SK-N-SH treated with all-trans-retinoic acid at 6 μM for 48 hours (cell line): ENCODE results near the gene COL6A1.
A peak's percentile ranks its signal among the peaks of the same experiment; 100 is the strongest.

Experiments
- ATAC-seq: fragments of 200-7000 bp; cut with Tn5 transposase; 3 replicates; pipeline ENCODE4 v1.9.1; 2020; ENCODE audit warnings: mild to moderate bottlenecking, moderate library complexity
- ARNTL ChIP-seq: fragments of 450-650 bp; formaldehyde crosslinking; IDR thresholded peaks from 2 replicates; pipeline ENCODE4 v1.5.0; 2020; ENCODE audit warnings: low read depth, mild to moderate bottlenecking, moderate library complexity, borderline replicate concordance
- CSDC2 ChIP-seq: fragments of 250-450 bp; sonication (Bioruptor Pico); IDR thresholded peaks from 2 replicates; pipeline ENCODE4 v1.5.0; 2020; ENCODE audit warnings: mild to moderate bottlenecking, moderate library complexity
- GLIS3 ChIP-seq: fragments of 250-450 bp; sonication (Bioruptor Pico); IDR thresholded peaks from 2 replicates; pipeline ENCODE4 v1.5.0; 2020; ENCODE audit warnings: mild to moderate bottlenecking, moderate library complexity
- ISL1 ChIP-seq: fragments of 250-450 bp; sonication (Bioruptor Pico); IDR thresholded peaks from 2 replicates; pipeline ENCODE4 v2.1.2; 2022; ENCODE audit warnings: mild to moderate bottlenecking, moderate library complexity
- PPARA ChIP-seq: fragments of 250-450 bp; sonication (Bioruptor Pico); IDR thresholded peaks from 2 replicates; pipeline ENCODE4 v1.5.0; 2020; ENCODE audit warnings: mild to moderate bottlenecking, borderline replicate concordance
- RARB ChIP-seq: fragments of 250-450 bp; sonication (Bioruptor Pico); IDR thresholded peaks from 2 replicates; pipeline ENCODE4 v1.8.0; 2021; ENCODE audit warnings: mild to moderate bottlenecking, moderate library complexity
- SNAI2 ChIP-seq: fragments of 250-450 bp; sonication (Bioruptor Pico); IDR thresholded peaks from 2 replicates; pipeline ENCODE4 v1.5.0; 2020; ENCODE audit warnings: mild to moderate bottlenecking, moderate library complexity
- TCF4 ChIP-seq: fragments of 250-450 bp; sonication (Bioruptor Pico); IDR thresholded peaks from 2 replicates; pipeline ENCODE4 v1.8.0; 2021; ENCODE audit warnings: mild to moderate bottlenecking, moderate library complexity, borderline replicate concordance
- TOX ChIP-seq: fragments of 250-450 bp; sonication (Bioruptor Pico); IDR thresholded peaks from 2 replicates; pipeline ENCODE4 v1.8.0; 2021; ENCODE audit warnings: mild to moderate bottlenecking, moderate library complexity, borderline replicate concordance
- ZC3H10 ChIP-seq: fragments of 250-450 bp; sonication (Bioruptor Pico); IDR thresholded peaks from 2 replicates; pipeline ENCODE4 v1.5.1; 2021; ENCODE audit warnings: mild to moderate bottlenecking, moderate library complexity
- ZFP30 ChIP-seq: fragments of 450-650 bp; formaldehyde crosslinking; IDR thresholded peaks from 2 replicates; pipeline ENCODE4 v1.5.0; 2022; ENCODE audit warnings: mild to moderate bottlenecking, moderate library complexity
- ZNF565 ChIP-seq: fragments of 450-650 bp; formaldehyde crosslinking; conservative IDR thresholded peaks from 2 replicates; pipeline ENCODE4 v1.5.0; 2020; ENCODE audit warnings: low read depth, mild to moderate bottlenecking, moderate library complexity
- ZNF8 ChIP-seq: fragments of 450-650 bp; formaldehyde crosslinking; IDR thresholded peaks from 2 replicates; pipeline ENCODE4 v1.5.0; 2020; ENCODE audit warnings: mild to moderate bottlenecking, moderate library complexity
- TF ChIP-seq, protein P1 (sequence below): fragments of 250-450 bp; sonication (Bioruptor Pico); IDR thresholded peaks from 2 replicates; pipeline ENCODE4 v1.8.0; 2020; ENCODE audit warnings: mild to moderate bottlenecking, moderate library complexity, borderline replicate concordance
- TF ChIP-seq, protein P2 (sequence below): fragments of 250-450 bp; sonication (Bioruptor Pico); IDR thresholded peaks from 2 replicates; pipeline ENCODE4 v1.5.1; 2020; ENCODE audit warnings: low read depth, mild to moderate bottlenecking, moderate library complexity
- TF ChIP-seq, protein P3 (sequence below): fragments of 250-450 bp; sonication (Bioruptor Pico); IDR thresholded peaks from 2 replicates; pipeline ENCODE4 v1.8.0; 2021; ENCODE audit warnings: low read depth, mild to moderate bottlenecking, moderate library complexity, borderline replicate concordance

The COL6A1 gene

DNA sequence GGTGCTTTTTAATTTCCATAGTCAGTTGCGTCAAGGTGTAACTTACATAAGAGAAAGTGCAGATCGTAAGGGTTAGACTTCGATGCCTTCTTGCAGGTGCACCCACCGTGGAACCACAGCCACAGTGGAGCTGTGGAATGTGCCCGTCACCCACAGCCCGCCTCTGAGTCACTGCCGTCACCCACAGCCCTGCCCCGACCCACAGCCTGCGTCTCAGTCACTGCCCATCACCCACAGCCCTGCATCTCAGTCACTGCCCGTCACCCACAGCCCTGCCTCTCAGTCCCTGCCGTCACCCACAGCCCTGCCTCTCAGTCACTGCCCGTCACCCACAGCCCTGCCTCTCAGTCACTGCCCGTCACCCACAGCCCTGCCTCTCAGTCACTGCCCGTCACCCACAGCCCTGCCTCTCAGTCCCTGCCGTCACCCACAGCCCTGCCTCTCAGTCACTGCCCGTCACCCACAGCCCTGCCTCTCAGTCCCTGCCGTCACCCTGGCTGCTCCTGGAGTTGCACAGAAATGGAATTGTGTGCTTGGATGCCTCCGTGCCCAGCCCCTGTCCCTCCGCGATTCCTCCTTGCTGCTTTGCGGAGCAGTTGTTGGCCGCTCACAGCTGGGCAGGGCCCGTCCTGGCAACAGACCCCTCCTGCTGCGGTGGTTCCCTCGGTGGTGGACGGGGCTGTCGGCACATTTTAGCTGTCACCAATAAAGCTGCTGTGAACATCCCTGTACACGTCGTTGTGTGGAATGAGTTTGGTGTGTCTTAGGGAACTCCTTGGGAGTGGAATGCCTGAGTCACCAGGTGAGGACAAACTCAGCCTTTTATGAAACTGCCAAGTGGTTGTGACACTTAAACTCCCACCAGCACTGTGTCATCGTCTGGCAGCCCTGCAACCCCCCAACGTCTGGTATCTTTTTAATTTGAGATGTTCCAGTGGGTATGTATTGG lies 71.4 kb downstream of the COL6A1 start:
- no peak; the same call in 2 of the 3 replicates for ATAC-seq
- TF ChIP-seq, protein P1, sequence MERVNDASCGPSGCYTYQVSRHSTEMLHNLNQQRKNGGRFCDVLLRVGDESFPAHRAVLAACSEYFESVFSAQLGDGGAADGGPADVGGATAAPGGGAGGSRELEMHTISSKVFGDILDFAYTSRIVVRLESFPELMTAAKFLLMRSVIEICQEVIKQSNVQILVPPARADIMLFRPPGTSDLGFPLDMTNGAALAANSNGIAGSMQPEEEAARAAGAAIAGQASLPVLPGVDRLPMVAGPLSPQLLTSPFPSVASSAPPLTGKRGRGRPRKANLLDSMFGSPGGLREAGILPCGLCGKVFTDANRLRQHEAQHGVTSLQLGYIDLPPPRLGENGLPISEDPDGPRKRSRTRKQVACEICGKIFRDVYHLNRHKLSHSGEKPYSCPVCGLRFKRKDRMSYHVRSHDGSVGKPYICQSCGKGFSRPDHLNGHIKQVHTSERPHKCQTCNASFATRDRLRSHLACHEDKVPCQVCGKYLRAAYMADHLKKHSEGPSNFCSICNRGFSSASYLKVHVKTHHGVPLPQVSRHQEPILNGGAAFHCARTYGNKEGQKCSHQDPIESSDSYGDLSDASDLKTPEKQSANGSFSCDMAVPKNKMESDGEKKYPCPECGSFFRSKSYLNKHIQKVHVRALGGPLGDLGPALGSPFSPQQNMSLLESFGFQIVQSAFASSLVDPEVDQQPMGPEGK, result no peak
- TF ChIP-seq ARNTL (CRISPR knock-in tag) (no peak), GLIS3 (no peak), PPARA (no peak), TOX (no peak), CSDC2 (no peak), RARB (CRISPR knock-in tag) (no peak), ISL1 (CRISPR knock-in tag) (no peak), SNAI2 (CRISPR knock-in tag) (no peak)
- TF ChIP-seq, protein P2, sequence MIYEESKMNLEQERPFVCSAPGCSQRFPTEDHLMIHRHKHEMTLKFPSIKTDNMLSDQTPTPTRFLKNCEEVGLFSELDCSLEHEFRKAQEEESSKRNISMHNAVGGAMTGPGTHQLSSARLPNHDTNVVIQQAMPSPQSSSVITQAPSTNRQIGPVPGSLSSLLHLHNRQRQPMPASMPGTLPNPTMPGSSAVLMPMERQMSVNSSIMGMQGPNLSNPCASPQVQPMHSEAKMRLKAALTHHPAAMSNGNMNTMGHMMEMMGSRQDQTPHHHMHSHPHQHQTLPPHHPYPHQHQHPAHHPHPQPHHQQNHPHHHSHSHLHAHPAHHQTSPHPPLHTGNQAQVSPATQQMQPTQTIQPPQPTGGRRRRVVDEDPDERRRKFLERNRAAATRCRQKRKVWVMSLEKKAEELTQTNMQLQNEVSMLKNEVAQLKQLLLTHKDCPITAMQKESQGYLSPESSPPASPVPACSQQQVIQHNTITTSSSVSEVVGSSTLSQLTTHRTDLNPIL (CRISPR knock-in tag), result no peak
- TF ChIP-seq, protein P3, sequence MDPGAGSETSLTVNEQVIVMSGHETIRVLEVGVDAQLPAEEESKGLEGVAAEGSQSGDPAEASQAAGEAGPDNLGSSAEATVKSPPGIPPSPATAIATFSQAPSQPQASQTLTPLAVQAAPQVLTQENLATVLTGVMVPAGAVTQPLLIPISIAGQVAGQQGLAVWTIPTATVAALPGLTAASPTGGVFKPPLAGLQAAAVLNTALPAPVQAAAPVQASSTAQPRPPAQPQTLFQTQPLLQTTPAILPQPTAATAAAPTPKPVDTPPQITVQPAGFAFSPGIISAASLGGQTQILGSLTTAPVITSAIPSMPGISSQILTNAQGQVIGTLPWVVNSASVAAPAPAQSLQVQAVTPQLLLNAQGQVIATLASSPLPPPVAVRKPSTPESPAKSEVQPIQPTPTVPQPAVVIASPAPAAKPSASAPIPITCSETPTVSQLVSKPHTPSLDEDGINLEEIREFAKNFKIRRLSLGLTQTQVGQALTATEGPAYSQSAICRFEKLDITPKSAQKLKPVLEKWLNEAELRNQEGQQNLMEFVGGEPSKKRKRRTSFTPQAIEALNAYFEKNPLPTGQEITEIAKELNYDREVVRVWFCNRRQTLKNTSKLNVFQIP (CRISPR knock-in tag), result no peak
- TF ChIP-seq, all 23 proteins: peak for 0

DNA sequence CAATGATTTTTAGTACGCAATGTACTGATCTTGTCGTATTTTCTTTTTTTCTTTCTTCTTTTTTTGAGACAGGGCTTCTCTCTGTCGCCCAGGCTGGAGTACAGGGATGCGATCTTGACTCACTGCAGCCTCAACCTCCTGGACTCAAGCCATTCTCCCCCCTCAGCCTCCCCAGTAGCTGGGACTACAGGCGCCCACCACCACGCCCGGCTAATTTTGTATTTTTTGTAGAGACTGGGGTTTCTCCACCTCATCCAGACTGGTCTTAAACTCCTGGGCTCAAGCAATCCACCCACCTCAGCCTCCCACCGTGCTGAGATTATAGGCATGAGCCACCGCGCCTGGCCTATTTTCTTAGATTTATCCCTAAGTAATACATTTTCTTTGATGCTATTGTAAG lies 72.5 kb downstream of the COL6A1 start:
- no peak for ATAC-seq
- TF ChIP-seq ZNF565 (CRISPR knock-in tag), result no peak
- TF ChIP-seq, protein P2 (CRISPR knock-in tag), result no peak
- TF ChIP-seq TCF4, result no peak
- TF ChIP-seq, protein P1, result no peak
- TF ChIP-seq ZFP30 (CRISPR knock-in tag), result no peak
- TF ChIP-seq, protein P3 (CRISPR knock-in tag), result no peak
- no peak for TF ChIP-seq ISL1 (CRISPR knock-in tag)
- no peak for TF ChIP-seq ZC3H10
- no peak for TF ChIP-seq ZNF8 (CRISPR knock-in tag)
- TF ChIP-seq, all 23 proteins: peak for 0

DNA sequence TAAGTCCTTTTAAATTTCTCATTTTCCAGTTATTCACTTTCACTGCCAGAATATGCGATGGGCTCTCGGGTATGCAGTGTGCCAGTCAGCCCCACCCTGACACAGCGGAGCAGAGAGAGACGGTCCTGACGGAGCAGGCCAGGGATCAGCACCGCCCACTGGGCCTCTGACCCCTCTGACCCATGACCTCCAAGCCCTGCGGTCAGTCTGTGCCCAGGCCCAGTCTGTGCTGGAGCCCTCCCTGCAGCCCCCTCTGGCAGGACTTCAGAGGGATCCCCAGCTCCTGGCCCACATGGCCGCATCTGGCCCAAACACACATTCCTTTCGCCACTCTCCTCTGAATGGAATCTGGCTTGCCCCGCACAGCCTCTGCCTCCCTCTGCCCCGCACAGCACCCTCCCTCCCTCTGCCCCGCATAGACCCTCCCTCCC lies 72.9 kb downstream of the COL6A1 start:
- peak; percentile 64 for ATAC-seq
- TF ChIP-seq, protein P3 (CRISPR knock-in tag), result no peak
- TF ChIP-seq GLIS3 (no peak), ZFP30 (CRISPR knock-in tag) (no peak)
